Measurements from ENCODE around the gene CEPT1. TPM values are rescaled to one million over a fixed set of nuclear protein-coding genes. Genes with fewer than 3 reads are reported as not detected.

CEPT1 gene
- total RNA-seq, 1 experiment from 2014 or later = 35.9 TPM

DNA sequence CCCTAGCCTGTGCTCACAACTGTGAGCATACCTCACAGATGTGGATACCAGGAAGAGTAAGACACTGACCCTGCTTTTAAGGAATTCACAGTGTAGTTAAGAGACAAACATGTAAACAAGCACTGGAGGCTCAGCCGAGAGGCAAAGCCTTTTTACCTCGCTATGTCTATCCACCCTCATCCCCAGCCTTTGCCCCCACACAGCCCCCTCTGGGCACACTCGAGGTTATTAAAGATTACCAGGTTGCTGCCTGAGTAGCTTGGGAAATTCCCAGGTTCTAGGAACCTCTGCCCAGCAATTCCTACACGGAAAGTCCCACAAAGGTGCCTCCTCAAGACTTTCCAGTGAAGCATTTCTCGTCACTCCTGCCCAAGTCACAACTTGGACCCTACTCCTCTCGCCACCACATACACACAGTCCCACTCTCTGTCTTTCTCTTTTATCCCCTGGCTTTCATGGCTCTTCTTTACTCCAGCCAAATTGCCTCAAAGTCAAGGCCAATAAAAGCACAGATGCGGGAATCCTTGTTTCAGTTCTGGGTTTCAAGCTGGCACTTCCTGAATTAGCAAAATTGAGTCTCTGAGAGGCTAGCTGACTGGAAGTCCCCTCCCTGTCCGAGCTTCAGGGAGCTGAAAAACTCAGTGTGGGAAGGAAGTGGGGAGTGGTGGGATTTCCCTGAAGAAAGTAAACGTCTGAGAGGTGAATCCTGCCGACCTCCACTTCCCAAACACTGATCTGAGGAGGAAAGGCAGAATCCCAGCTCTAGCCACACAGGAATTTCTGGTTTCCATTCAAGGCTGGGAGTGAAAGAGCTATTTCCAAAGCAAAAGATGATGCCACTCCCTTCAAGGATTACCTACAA lies 52.9 kb downstream of the CEPT1 start:
- peak; percentile 16 for DNase-seq (ENCODE audit: low spot score)

DNA sequence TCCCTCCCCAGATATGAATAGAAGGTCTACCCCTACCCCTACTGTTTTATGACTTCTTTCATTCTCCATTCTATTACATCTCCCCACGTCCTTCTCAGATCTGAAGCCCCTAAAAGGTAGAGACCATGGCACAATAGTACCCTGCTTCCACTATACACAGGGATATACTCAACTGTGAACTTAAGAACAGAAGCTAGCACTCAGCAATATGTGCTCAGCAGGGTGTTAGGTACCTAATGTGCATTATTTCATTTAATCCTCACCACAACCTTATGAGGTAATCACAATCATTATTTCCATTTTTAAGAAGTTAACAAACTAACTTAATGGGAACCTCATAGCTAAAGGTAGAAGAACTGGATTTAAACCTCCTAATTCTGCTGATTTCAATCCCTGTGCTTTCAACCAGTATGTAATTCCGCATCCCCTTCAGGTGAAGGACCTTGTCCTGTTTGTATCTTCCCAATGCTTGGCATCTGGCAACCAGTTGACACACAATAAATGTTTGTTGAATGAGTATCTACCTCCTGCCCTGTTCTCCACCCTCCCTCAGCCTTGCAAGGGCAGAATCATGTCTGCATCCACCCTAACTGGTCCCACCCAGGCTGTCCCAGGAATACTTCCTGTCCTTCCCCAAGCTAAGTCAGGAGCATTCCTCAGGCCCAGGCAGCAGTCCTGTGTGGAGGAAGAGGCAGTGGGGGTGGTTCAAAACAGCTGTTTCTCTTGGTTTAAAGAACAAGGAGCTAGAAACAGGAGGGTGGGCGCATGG lies 53.9 kb downstream of the CEPT1 start:
- DNase-seq (ENCODE audit: low spot score) = no peak

DNA sequence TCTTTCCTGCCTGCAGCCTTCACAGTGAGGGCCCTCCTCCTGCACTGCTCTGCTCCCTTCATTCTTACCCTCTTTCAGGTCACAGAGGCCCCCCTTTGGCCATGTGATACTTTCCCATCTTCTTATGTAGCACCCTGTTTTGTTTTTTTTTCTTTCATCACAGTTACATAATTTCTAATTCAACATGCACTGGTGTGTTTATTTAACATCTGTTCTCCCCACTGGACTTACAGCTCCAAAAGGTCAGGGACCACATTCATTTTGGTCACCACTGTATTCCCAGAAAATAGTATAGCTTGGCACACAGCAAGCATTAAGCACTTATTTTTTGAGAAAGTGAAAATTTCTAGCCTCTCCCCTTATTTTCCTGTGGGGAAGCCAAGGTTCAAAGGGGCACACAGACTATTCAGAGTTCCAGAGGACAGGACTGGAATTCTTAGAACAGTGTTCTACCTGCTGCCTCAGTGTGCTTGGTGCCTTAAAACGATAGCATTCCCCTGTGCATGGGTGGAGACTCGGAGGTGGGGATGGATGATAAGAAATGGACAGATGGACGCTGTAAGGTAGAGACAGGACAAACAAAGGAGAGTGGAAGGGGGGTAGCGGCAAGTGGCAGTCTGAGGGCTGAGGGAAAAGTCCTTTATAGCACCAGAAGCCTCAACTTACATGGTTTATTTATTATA lies 55.1 kb downstream of the CEPT1 start:
- no peak for DNase-seq (ENCODE audit: low spot score)

GRCh38 chr1:111196213-111196612 lies 56.2 kb downstream of the CEPT1 start:
- no peak for DNase-seq (ENCODE audit: low spot score)

GRCh38 chr1:111197598-111198284 lies 57.7 kb downstream of the CEPT1 start:
- no peak for DNase-seq (ENCODE audit: low spot score)

DNA sequence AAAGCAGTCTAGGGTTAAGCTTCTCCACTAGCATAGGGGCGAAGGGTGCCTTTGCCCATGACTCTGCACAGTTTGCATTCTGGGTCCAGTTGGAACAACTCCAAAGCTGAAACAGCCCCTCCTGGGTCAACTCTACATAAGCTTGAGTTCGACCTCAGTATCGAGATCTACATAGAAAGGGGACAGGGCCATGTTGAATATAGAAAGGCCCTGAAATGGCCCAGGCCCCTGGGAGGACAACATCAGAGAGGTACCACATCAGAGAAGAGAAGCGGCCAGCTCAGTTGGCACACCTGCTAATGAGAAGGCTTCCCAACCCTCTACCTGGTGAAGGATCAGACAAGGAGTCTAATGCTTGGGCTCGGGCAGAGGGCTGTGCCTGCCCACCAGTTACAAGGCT lies 58.8 kb downstream of the CEPT1 start:
- no peak for DNase-seq (ENCODE audit: low spot score)

GRCh38 chr1:111199329-111199728 lies 59.3 kb downstream of the CEPT1 start:
- DNase-seq (ENCODE audit: low spot score) = no peak

GRCh38 chr1:111199881-111200801 lies 60.1 kb downstream of the CEPT1 start, which contains the start of gene DENND2D:
Gene DENND2D, minus strand, starts transcription at chr1:111200646. Its CDS starts 187 bp downstream, at chr1:111200459.
- no peak for DNase-seq (ENCODE audit: low spot score)

GRCh38 chr1:111200802-111201161 lies 60.8 kb downstream of the CEPT1 start:
- no peak for DNase-seq (ENCODE audit: low spot score)

GRCh38 chr1:111201275-111202090 lies 61.5 kb downstream of the CEPT1 start:
- no peak for DNase-seq (ENCODE audit: low spot score)

GRCh38 chr1:111202366-111202706 lies 62.3 kb downstream of the CEPT1 start:
- DNase-seq (ENCODE audit: low spot score) = no peak

GRCh38 chr1:111202707-111203623 lies 62.9 kb downstream of the CEPT1 start:
- no peak for DNase-seq (ENCODE audit: low spot score)

GRCh38 chr1:111203681-111204200 lies 63.7 kb downstream of the CEPT1 start:
- DNase-seq (ENCODE audit: low spot score) = no peak

DNA sequence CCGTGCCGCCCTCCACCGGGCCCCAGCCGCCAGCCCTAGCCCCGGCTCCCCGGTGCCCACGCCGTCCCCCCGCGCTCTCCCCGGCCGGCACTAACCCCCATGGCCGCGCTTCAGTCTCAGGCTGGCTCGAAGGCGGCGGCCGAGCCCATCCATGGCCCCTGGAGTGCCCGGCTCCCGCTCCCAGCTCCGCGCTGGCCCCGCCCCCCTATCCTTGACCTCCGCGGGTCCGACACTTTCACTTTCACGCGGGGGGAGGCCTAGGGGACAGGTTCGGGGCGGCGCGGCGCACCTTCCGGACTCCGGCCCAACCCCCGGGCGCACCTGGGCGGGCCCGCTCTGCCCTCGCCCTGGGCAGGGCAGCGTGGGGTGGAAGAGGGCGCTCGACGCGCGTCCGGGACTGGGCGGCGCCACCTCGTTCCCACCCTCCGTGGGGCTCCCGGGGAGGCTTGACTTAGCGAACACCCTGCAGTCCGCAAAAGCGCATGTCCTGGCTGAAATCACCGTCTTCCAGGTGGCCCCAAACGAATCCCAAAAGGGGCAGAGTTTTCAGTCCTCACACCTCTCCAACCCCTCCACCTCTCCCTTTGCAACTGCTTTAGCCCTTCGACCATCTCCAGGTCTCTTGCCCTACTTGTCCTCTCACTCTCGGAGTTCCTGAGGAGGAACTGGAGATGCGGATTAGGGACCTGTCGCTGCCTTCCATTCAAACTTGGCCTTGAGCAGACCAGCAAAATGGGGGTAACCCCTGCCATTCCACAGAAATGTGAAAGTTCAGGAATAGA lies 64.4 kb downstream of the CEPT1 start:
- no peak for DNase-seq (ENCODE audit: low spot score)

GRCh38 chr1:111204983-111205713 lies 65.1 kb downstream of the CEPT1 start:
- DNase-seq (ENCODE audit: low spot score) = no peak

- no peak for DNase-seq (ENCODE audit: low spot score)
Observed at GRCh38 chr1:111205714-111206050, 65.7 kb downstream of the CEPT1 start.

DNA sequence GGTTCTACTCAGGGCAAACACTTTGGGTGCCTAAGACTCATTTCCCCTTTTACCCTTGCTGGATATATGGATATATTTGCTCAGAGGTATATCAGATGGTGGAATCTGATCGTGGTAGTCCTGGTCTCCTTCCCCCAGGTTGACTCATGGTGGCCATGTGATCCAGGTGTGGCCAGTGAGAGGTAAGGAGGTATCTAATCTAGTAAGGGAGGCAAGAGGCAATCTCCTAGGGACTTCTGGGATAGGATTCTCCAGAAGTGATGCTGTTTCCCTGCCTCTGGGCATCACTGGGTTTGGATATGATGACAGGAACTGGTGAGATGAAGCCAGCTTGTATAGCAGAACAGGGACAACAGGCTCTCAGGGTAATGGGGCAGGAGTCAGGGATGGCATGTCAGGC lies 68.9 kb downstream of the CEPT1 start:
- no peak for DNase-seq (ENCODE audit: low spot score)
